GF-D8 (cell line): ENCODE data around the gene COL18A1.
"Not testable (repeated sequence)": the region's sequence is repeated elsewhere in the genome, so short reads cannot be mapped to it uniquely, and the experiment has no call there.

ENCODE experiments used
- DNase-seq: peaks from one replicate; lab custom pipeline; 2025; lab: John Stamatoyannopoulos, UW

COL18A1 gene

GRCh38 chr21:45522381-45522780 is 117.4 kb downstream of the COL18A1 start:
- no peak for DNase-seq

GRCh38 chr21:45522986-45523385 is 118.0 kb downstream of the COL18A1 start:
- DNase-seq = no peak

- DNase-seq = no peak
Measured at GRCh38 chr21:45523411-45524101, 118.6 kb downstream of the COL18A1 start.

DNA sequence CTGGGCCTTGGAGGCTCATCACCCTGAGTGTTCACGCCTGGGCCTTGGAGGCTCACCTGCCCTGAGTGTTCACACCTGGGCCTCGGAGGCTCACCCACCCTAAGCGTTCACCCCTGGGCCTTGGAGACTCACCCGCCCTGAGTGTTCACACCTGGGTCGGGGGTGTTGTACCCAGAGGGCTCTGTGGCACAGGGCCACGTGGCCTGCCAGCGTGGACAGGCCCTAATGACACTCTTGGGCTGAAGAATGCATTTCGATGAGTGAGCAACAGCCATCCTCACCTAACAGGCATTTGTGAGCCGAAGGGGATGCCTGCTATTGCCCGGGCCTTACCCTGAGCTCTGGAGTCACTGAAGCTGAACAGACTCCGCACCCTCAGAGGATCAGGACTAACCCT is 119.8 kb downstream of the COL18A1 start:
- no peak for DNase-seq

- DNase-seq = no peak
Measured at GRCh38 chr21:45525153-45525909, 120.4 kb downstream of the COL18A1 start.

DNA sequence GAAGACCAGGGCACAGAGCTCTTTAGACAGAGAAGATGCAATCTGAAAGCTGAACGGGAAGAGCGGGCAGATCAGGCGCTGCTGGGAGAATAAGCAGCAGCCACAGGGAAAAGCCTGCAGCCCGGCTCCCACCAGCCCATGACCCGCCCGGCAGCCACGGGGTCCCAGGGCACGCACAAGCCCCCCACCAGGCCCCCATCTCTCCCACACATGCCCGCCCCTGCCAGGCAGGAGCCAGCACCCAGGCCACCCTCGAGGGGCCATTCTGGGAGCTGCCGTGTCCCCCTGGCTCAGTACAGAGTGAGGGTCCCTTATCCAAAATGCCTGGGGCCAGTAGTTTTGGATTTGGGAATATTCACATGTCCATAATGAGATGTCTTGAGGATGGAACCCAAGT is 120.9 kb downstream of the COL18A1 start:
- no peak for DNase-seq

- not testable (repeated sequence) for DNase-seq
Measured at GRCh38 chr21:45527151-45527999, 122.4 kb downstream of the COL18A1 start.

- DNase-seq = no peak
Measured at GRCh38 chr21:45528028-45528705, 123.2 kb downstream of the COL18A1 start.

GRCh38 chr21:45528981-45529784 is 124.2 kb downstream of the COL18A1 start:
- DNase-seq = no peak

DNA sequence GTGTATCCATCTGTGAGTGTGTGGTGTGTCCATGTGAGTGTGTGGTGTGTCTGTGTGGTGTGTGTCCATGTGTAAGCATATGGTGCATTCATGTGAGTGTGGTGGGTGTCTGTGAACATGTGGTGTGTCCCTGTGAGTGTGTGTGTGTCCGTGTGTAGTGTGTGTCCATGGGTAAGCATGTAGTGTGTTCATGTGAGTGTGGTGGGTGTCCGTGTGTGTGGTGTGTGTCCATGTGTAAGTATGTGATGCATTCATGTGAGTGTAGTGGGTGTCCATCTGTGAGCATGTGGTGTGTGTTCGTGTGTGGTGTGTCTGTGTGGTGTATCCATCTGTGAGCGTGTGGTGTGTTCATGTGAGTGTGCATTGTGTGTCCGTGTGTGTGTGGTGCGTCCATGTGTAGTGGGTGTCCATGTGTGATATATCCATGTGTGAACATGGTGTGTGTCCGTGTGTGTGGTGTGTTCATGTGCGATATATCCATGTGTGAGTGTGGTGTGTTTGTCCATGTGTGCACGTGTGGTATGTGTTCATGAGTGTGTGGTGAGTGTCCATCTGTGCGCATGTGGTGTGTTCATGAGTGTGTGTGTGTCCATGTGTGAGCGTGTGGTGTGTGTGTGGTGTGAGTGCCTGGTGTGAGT is 124.9 kb downstream of the COL18A1 start:
- DNase-seq = no peak

DNA sequence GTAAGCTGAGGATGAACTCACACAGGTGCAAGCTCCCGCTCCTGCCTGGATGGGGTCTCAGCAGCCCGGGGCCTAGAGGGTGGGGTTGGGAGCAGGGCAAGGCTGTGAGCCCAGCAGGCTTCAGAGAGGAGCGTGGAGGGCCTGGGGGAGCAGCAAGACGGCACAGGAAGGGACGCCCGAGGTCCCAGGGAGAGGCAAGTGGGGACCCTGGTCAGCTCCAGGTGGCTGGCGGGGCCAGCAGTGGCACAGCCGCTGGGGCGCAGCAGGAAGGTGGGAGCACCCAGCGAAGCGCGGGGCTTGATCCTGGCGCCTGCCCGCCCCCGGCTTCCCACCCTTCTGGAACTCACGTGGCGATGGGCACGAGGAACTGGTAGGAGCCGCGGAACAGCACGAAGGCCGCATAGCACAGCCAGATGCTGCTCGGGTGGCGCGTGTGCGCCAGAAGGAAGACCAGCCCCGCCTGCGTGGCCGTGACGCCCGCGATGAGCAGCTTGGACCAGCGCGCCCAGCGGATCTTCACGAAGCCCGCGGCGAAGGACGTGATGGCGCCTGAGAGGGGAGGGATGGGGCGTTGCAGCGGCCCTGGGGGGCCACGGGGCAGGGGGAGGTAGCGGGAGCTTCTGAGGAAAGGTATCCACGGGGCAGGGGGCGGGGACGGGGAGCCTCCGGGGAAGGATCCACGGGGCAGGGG is 125.6 kb downstream of the COL18A1 start:
- no peak for DNase-seq

DNA sequence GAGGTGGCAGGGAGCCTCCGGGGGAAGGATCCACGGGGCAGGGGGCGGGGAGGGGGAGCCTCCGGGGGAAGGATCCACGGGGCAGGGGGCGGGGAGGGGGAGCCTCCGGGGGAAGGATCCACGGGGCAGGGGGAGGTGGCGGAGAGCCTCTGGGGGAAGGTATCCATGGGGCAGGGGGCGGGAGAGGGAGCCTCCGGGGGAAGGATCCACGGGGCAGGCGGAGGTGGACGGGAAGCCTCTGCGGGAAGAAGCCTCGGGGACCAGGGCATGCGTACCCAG is 126.1 kb downstream of the COL18A1 start:
- not testable (repeated sequence) for DNase-seq

GRCh38 chr21:45531393-45532215 is 126.6 kb downstream of the COL18A1 start:
- DNase-seq = no peak

GRCh38 chr21:45532826-45533360 is 127.9 kb downstream of the COL18A1 start:
- peak; percentile 51 for DNase-seq

DNA sequence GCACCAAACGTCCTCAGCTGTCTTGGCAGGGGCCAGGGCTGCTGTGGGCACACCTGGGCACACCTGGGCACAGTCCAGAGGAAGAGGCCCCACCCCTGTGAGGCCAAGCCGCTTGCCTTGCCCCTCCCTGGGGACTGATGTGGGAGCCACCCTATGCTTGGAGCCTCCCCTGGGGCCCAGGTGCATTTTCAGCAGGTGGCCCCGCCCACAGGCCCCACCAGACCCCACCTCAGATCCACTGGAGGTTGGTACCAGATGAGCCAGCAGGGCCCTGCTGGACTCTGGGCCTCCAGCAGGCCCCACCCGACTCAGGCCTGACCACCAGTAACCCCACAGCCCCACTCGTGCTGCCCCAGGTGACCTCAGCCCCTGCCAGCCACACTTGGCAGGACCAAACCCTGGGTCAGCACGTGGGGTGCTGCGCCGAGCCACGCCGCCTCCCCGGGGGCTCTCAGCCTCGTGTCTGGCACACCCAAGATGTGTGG is 128.4 kb downstream of the COL18A1 start:
- DNase-seq = no peak

- no peak for DNase-seq
Measured at GRCh38 chr21:45533846-45534635, 129.1 kb downstream of the COL18A1 start.

GRCh38 chr21:45534636-45535331 is 129.8 kb downstream of the COL18A1 start:
- no peak for DNase-seq
